ENCODE results near the gene AP1M2.

- TF ChIP-seq CTCF (conservative IDR thresholded peaks at IDR 0.05) (no peak), ZFX (IDR thresholded peaks at IDR 0.05) (no peak)
Observed at GRCh38 chr19:10574462-10574861, 12.7 kb downstream of the AP1M2 start.

Data from C4-2B (cell line).